Measurements from ENCODE around the gene SSC4D.
"Not testable (repeated sequence)": the region's sequence is repeated elsewhere in the genome, so short reads cannot be mapped to it uniquely, and the experiment has no call there.

The SSC4D gene

GRCh38 chr7:76381814-76382213 is 27.7 kb downstream of the SSC4D start:
- no peak for DNase-seq

- DNase-seq: no peak
Measured at GRCh38 chr7:76380623-76380966, 28.9 kb downstream of the SSC4D start.

GRCh38 chr7:76377186-76377918 is 32.1 kb downstream of the SSC4D start:
- no peak for DNase-seq

DNA sequence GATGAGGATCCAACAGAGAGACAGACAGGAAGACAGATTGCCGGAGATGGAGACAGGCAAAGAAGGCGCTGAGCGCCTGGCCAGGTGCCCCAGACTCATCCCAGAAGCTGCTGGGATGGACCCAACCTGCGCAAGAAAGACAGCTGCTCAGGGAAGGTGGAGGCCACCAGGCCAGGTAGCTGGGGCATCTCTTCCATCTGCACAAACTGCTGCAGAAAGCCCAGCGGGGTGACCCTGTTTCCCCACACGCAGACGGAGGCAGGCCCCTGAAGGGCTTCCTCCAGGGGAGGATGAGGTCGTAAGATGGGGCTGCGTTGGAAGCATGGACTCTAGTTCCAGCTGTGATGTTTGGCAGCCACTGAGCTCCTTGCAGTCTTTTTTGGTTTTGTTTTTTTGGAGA is 34.2 kb downstream of the SSC4D start:
- DNase-seq: no peak

DNA sequence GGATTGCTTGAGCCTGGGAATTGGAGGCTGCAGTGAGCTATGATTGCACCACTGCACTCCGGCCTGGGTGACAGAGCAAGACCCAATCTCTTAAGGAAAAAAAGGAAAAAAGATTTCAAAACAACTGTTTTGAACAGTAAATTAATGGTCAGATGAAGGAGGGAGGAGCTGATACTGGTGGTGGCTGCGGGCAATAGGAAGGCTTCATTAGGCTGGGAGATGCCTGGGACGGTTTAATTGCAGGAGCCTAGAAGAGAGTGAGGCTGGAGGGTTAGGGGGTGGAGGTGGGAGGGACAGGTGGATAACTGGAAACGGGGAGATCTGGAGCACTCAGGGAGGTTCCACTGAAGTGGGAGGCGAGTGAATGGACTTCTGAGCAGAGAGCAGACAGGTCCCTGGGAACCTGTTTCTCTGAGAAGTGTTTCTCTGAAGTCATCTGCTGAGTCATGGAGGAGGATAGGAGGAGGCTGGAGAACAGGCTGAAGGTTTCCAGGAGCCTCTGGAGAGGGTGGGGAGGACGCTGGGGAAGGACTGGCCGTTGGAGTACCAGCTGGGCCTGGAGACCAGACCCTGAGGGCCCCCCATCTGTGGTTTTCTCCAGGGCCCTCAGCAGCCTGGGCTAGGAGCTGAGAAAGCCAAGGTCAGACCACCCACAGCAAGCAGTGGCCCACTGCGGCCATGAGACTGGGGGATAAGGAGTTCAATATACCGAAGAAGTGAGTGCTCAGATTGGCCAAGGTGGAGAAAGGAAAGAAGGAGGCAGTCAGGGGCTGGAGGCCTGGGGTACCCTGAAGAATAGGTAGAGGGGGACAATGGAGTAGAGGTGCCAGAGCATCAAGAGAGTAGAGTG is 36.3 kb downstream of the SSC4D start:
- DNase-seq: no peak

- no peak for DNase-seq
Measured at GRCh38 chr7:76371396-76371795, 38.1 kb downstream of the SSC4D start.

GRCh38 chr7:76369018-76369417 is 40.5 kb downstream of the SSC4D start:
- DNase-seq: no peak

- no peak for DNase-seq
Measured at GRCh38 chr7:76368190-76368589, 41.3 kb downstream of the SSC4D start.

GRCh38 chr7:76364198-76364584 is 45.3 kb downstream of the SSC4D start:
- no peak for DNase-seq

DNA sequence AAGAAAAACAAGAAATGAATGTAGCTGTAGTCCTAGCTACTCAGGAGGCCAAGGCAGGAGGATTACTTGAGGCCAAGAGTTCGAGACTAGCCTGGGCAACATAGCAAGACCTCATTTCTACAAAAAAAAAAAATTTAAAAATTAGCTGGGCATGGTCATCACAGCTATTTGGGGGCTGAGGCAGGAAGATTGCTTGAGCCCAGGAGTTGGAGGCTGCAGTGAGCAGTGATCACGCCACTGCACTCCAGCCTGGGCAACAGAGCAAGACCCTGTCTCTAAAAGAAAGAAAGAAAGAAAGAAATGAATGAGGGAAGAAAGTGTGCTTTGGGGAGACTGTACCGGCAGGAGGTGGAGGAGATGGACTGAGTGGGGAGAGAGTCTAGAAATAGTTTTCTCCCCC is 45.7 kb downstream of the SSC4D start:
- DNase-seq: not testable (repeated sequence)

- DNase-seq: no peak
Measured at GRCh38 chr7:76359978-76360638, 49.4 kb downstream of the SSC4D start.

DNA sequence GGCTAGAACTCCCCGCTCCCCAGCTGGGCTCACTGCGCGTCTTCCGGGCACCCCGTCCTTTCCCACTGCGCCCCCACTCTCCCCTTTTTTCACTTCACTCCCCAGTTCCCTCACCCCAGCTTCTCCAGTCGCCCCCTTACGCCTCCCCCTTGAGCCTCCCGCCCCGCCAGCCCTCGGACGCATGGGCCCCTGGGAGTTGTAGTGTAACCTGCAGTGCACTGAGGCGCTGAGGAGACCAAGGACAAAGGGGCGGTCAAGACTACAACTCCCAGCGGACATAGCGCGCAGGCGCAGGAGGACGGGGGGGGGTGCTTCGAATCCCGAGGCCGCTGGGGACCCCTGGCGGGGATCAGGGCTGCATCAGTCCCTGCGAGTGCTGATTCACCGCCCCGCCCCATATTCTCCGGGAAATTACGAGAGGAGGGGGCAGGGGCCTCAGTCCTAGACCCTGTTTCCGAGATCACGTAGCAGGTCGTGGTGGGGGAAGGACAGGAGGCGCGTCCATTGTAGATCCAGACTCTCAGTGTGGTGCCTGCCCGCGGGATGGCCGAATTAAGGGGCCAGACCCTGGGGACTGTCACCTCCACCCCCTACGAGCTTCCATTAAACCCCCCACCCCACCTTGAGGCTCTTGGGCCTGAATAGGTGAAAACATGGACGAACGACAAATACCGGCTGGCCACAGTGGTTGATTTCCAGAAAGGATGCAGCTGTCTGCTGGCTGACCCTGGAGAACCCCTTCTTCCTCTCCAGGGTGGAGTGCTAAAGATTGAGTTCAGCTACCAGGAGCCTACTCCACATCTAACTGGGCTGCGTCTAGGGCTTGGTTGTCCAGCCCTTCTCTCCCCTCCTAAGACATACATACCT is 50.2 kb downstream of the SSC4D start:
- peak; percentile 95 for DNase-seq

GRCh38 chr7:76358481-76359110 is 50.9 kb downstream of the SSC4D start, which contains the start of gene YWHAG:
TSS of gene YWHAG (minus strand) at chr7:76358991. CDS start at chr7:76358808, 183 bp downstream.
- DNase-seq: peak; percentile 89

- DNase-seq: peak; percentile 45
Measured at GRCh38 chr7:76358011-76358480, 51.5 kb downstream of the SSC4D start.

GRCh38 chr7:76357475-76358010 is 52.0 kb downstream of the SSC4D start:
- no peak for DNase-seq

GRCh38 chr7:76356823-76357222 is 52.7 kb downstream of the SSC4D start:
- no peak for DNase-seq

GRCh38 chr7:76356115-76356514 is 53.4 kb downstream of the SSC4D start:
- no peak for DNase-seq

DNA sequence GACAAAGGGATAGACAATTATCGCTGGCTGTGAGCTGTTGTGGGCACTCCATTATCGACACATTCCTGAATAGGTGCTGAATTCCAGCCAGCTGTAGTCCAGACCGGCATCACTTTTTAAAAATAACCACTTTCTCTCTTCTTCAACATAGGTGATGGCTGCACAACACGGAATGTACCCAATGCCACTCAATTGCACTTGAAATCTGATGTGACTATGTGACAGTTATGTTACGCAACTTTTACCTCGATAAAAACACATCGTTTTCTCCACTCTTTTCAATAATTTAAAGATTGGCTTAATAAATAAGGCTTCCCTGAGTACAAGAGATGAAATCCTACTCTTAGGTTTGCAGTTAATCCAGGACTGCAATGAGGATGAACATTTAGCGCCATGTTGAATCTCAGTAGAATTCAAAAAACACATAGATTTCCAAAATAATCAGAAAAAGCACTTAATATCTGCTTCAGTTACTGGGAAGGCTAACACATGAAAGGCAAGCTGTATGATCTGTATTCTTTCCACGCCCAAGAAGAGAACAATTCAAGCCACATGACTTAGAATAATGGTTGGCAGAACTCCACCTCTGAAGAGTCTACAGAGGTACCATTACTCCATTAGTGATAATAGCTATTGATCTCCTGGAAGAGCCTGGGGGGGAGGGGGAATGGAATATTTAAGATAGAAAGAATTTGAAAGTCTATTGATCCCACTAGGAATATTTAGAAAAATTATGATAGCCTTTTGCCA is 54.3 kb downstream of the SSC4D start:
- no peak for DNase-seq

GRCh38 chr7:76354516-76354915 is 55.0 kb downstream of the SSC4D start:
- no peak for DNase-seq

- DNase-seq: no peak
Measured at GRCh38 chr7:76353744-76354143, 55.8 kb downstream of the SSC4D start.

GRCh38 chr7:76352193-76352592 is 57.3 kb downstream of the SSC4D start:
- peak; percentile 16 for DNase-seq

Measured in stimulated activated CD4-positive, alpha-beta T cell treated with anti-CD3 and anti-CD28 coated beads, Interleukin-1b, Interleukin-23, amount 100 ng/mL, for 48 hours (primary cell).